MCF 10A (cell line): ENCODE data around the gene GPR135. TPM values are rescaled to one million over a fixed set of nuclear protein-coding genes. Genes with fewer than 3 reads are reported as not detected.

Experiments used
- Bru-seq: library from RNA; stranded (reverse); fragments of 400-500 nt; gene quantifications from one replicate; lab custom pipeline; 2021; lab: Mats Ljungman, UMichigan
- BruChase-seq, 2 experiments: library from RNA; stranded (reverse); fragments of 400-500 nt; gene quantifications; one replicate each; lab custom pipeline; 2021; lab: Mats Ljungman, UMichigan
- BruUV-seq: library from RNA; stranded (reverse); fragments of 400-500 nt; replicated peaks from 2 replicates; lab custom pipeline; 2021; lab: Mats Ljungman, UMichigan
- CTCF ChIA-PET: fragments of 300-600 bp; sonication (Branson Sonifier 250); formaldehyde crosslinking; extraction: SDS; loops from one replicate; lab custom pipeline; 2021; ENCODE audit warnings: antibody characterized with exemption, inconsistent platforms; lab: Yijun Ruan, JAX
- POLR2A ChIA-PET: fragments of 300-600, 350-650 bp; sonication (Branson Sonifier 250); formaldehyde crosslinking; extraction: SDS; loops from one replicate; lab custom pipeline; 2020; ENCODE audit warnings: antibody characterized with exemption, inconsistent platforms; lab: Yijun Ruan, JAX
- DNase-seq: peaks from one replicate; pipeline ENCODE4 v3.0.0-alpha.2; 2018; ENCODE audit not compliant: unreplicated experiment
- H3K27ac Mint-ChIP-seq: one replicate; pipeline ENCODE4 v1.8.0; 2022; ENCODE audit warnings: mild to moderate bottlenecking, low read depth, mixed read lengths; ENCODE audit not compliant: unreplicated experiment
- H3K27me3 Mint-ChIP-seq: one replicate; pipeline ENCODE4 v1.8.0; 2022; ENCODE audit warnings: mixed read lengths; ENCODE audit not compliant: insufficient read depth, unreplicated experiment
- H3K36me3 Mint-ChIP-seq: one replicate; pipeline ENCODE4 v1.8.0; 2022; ENCODE audit warnings: mild to moderate bottlenecking, moderate library complexity, mixed read lengths; ENCODE audit not compliant: insufficient read depth, unreplicated experiment
- H3K4me1 Mint-ChIP-seq: one replicate; pipeline ENCODE4 v1.8.0; 2022; ENCODE audit warnings: mixed read lengths; ENCODE audit not compliant: insufficient read depth, unreplicated experiment
- H3K4me3 Mint-ChIP-seq: one replicate; pipeline ENCODE4 v1.8.0; 2022; ENCODE audit warnings: mild to moderate bottlenecking, moderate library complexity, mixed read lengths; ENCODE audit not compliant: unreplicated experiment
- H3K9me3 Mint-ChIP-seq: one replicate; pipeline ENCODE4 v1.8.0; 2022; ENCODE audit warnings: mixed read lengths; ENCODE audit not compliant: unreplicated experiment
- CTCF ChIP-seq: fragments of 200-600 bp; IDR thresholded peaks from one replicate; pipeline ENCODE4 v1.8.0; 2022; ENCODE audit warnings: antibody characterized with exemption, mild to moderate bottlenecking; ENCODE audit not compliant: unreplicated experiment
- intact Hi-C: fragments of 100-400 bp; cut with micrococcal nuclease; formaldehyde crosslinking; loops from 2 replicates; pipeline ENCODE4 v1.14.1; 2022
- long read RNA-seq: library from polyadenylated mRNA; stranded (forward); transcript quantifications from one replicate; pipeline ENCODE4 v2.0.0, GENCODE V29; 2022
- total RNA-seq: library from RNA; stranded (reverse); gene quantifications from 2 replicates; pipeline ENCODE4 v1.2.3, GENCODE V29; 2022

The GPR135 gene
- total RNA-seq (7.6 and 7.7 TPM in 2 replicates), Bru-seq, nascent RNA (percentile 88 among the genes with signal in this experiment), BruChase-seq, experiment 1, labeled RNA remaining after a 6-hour chase (percentile 93 among the genes with signal in this experiment), BruChase-seq, experiment 2, labeled RNA remaining after a 2-hour chase (percentile 97 among the genes with signal in this experiment)
- long read RNA-seq, full-length matches to known transcripts: 1 of 2 reads
- long read RNA-seq, partial matches to known transcripts: 1 of 2 reads
- long read RNA-seq, other reads (novel, unspliced or antisense): 0 of 2 reads

GRCh38 chr14:59465316-59466135, at the start of gene GPR135:
TSS of gene GPR135 (minus strand) at chr14:59465380. CDS start at chr14:59465226, 154 bp downstream.
- H3K36me3 Mint-ChIP-seq: peaks cover 40% of the 10 kb centered on the region
- no peak within 1 kb of the TSS for H3K4me3 Mint-ChIP-seq
- H3K4me1 Mint-ChIP-seq: no peaks in the 10 kb centered on the region
- DNase-seq: no peak
- no TSS peak for BruUV-seq
- ChIA-PET CTCF (interaction anchor here (0.7 to 0.9 kb wide), 2 partner anchors 20 to 46 kb away, joined by 3 read pairs; no protein-coding TSS in a partner anchor), POLR2A (interaction anchor here (0.7 kb wide), 1 partner anchor 437 kb away, joined by 3 read pairs; no protein-coding TSS in a partner anchor)
- TF ChIP-seq CTCF: no peak
- intact Hi-C loops: no loop called here
- no peak within 1 kb of the TSS for H3K27ac Mint-ChIP-seq
- no peaks in the 10 kb centered on the region for H3K9me3 Mint-ChIP-seq
- no peaks in the 10 kb centered on the region for H3K27me3 Mint-ChIP-seq

GRCh38 chr14:59511916-59512575, 46.9 kb upstream of the GPR135 start:
- no TSS peak for BruUV-seq
- H3K4me1 Mint-ChIP-seq: no peaks in the 10 kb centered on the region
- intact Hi-C loops: loop anchor here (1.0 kb wide), 1 partner anchor 385 kb away; no protein-coding TSS in a partner anchor
- peaks cover 11% of the 10 kb centered on the region for H3K36me3 Mint-ChIP-seq
- ChIA-PET POLR2A (interaction anchor here (1.5 kb wide), 1 partner anchor 28 kb away, joined by 7 read pairs; the partner anchor contains the start of genes JKAMP and L3HYPDH), CTCF (interaction anchor here (0.6 to 0.9 kb wide), 3 partner anchors 378 to 968 kb away, joined by 3 read pairs; no protein-coding TSS in a partner anchor)
- no peak overlapping the region for H3K4me3 Mint-ChIP-seq
- H3K9me3 Mint-ChIP-seq: no peaks in the 10 kb centered on the region
- H3K27me3 Mint-ChIP-seq: no peaks in the 10 kb centered on the region
- peak; percentile 4 for DNase-seq
- no peak overlapping the region for H3K27ac Mint-ChIP-seq
- peak; percentile 33 for TF ChIP-seq CTCF

- no peak overlapping the region for H3K27ac Mint-ChIP-seq
- CTCF ChIA-PET: interaction anchor here (1.0 kb wide), 1 partner anchor 11 kb away, joined by 3 read pairs; no protein-coding TSS in a partner anchor
- no peaks in the 10 kb centered on the region for H3K4me1 Mint-ChIP-seq
- TF ChIP-seq CTCF: no peak
- intact Hi-C loops: no loop called here
- H3K27me3 Mint-ChIP-seq: no peaks in the 10 kb centered on the region
- BruUV-seq: no TSS peak
- POLR2A ChIA-PET: no interaction called here
- no peaks in the 10 kb centered on the region for H3K9me3 Mint-ChIP-seq
- no peak overlapping the region for H3K4me3 Mint-ChIP-seq
- H3K36me3 Mint-ChIP-seq: peaks cover 11% of the 10 kb centered on the region
- DNase-seq: no peak
These were observed 45.8 kb upstream of the GPR135 start for GRCh38 chr14:59510966-59511365.
